ENCODE results near the gene GPC5.

Gene GPC5

GRCh38 chr13:91741925-91742324 is 343.5 kb downstream of the GPC5 start:
- Histone ChIP-seq H3K9me3 (ENCODE audit: control insufficient read depth in 2 of 2, low read length in 2 of 2) (no peaks in the 10 kb centered on the region), H3K4me1 (ENCODE audit: control insufficient read depth in 2 of 2, insufficient read depth in 2 of 2, low read length in 2 of 2) (no peaks in the 10 kb centered on the region), H3K36me3 (ENCODE audit: control insufficient read depth in 2 of 2, insufficient read depth in 2 of 2, low read length in 2 of 2) (no peaks in the 10 kb centered on the region), H3K27me3 (ENCODE audit: control insufficient read depth in 2 of 2, insufficient read depth in 2 of 2, low read length in 2 of 2) (no peaks in the 10 kb centered on the region), H3K4me3 (ENCODE audit: low read length in 2 of 2) (no peak overlapping the region), H3K27ac (ENCODE audit: low read depth in 2 of 2, low read length in 2 of 2) (no peak overlapping the region), H3K9ac (ENCODE audit: low read depth in 1 of 2, low read length in 2 of 2) (no peak overlapping the region)

GRCh38 chr13:91744284-91744683 is 345.9 kb downstream of the GPC5 start:
- Histone ChIP-seq H3K27ac (ENCODE audit: low read depth in 2 of 2, low read length in 2 of 2) (no peak overlapping the region), H3K4me3 (ENCODE audit: low read length in 2 of 2) (no peak overlapping the region), H3K36me3 (ENCODE audit: control insufficient read depth in 2 of 2, insufficient read depth in 2 of 2, low read length in 2 of 2) (no peaks in the 10 kb centered on the region), H3K9me3 (ENCODE audit: control insufficient read depth in 2 of 2, low read length in 2 of 2) (no peaks in the 10 kb centered on the region), H3K9ac (ENCODE audit: low read depth in 1 of 2, low read length in 2 of 2) (no peak overlapping the region), H3K27me3 (ENCODE audit: control insufficient read depth in 2 of 2, insufficient read depth in 2 of 2, low read length in 2 of 2) (no peaks in the 10 kb centered on the region), H3K4me1 (ENCODE audit: control insufficient read depth in 2 of 2, insufficient read depth in 2 of 2, low read length in 2 of 2) (no peaks in the 10 kb centered on the region)

- H3K9me3 ChIP-seq (ENCODE audit: control insufficient read depth in 2 of 2, low read length in 2 of 2) = no peaks in the 10 kb centered on the region
- H3K36me3 ChIP-seq (ENCODE audit: control insufficient read depth in 2 of 2, insufficient read depth in 2 of 2, low read length in 2 of 2) = no peaks in the 10 kb centered on the region
- H3K27ac ChIP-seq (ENCODE audit: low read depth in 2 of 2, low read length in 2 of 2) = no peak overlapping the region
- H3K4me3 ChIP-seq (ENCODE audit: low read length in 2 of 2) = no peak overlapping the region
- no peaks in the 10 kb centered on the region for H3K4me1 ChIP-seq (ENCODE audit: control insufficient read depth in 2 of 2, insufficient read depth in 2 of 2, low read length in 2 of 2)
- H3K27me3 ChIP-seq (ENCODE audit: control insufficient read depth in 2 of 2, insufficient read depth in 2 of 2, low read length in 2 of 2) = no peaks in the 10 kb centered on the region
- H3K9ac ChIP-seq (ENCODE audit: low read depth in 1 of 2, low read length in 2 of 2) = no peak overlapping the region
These were observed 347.5 kb downstream of the GPC5 start for GRCh38 chr13:91745967-91746366.

- Histone ChIP-seq H3K36me3 (ENCODE audit: control insufficient read depth in 2 of 2, insufficient read depth in 2 of 2, low read length in 2 of 2) (no peaks in the 10 kb centered on the region), H3K27me3 (ENCODE audit: control insufficient read depth in 2 of 2, insufficient read depth in 2 of 2, low read length in 2 of 2) (no peaks in the 10 kb centered on the region), H3K9me3 (ENCODE audit: control insufficient read depth in 2 of 2, low read length in 2 of 2) (no peaks in the 10 kb centered on the region), H3K27ac (ENCODE audit: low read depth in 2 of 2, low read length in 2 of 2) (no peak overlapping the region), H3K4me3 (ENCODE audit: low read length in 2 of 2) (no peak overlapping the region), H3K9ac (ENCODE audit: low read depth in 1 of 2, low read length in 2 of 2) (no peak overlapping the region), H3K4me1 (ENCODE audit: control insufficient read depth in 2 of 2, insufficient read depth in 2 of 2, low read length in 2 of 2) (no peaks in the 10 kb centered on the region)
These were observed 348.8 kb downstream of the GPC5 start for GRCh38 chr13:91747186-91747585.

GRCh38 chr13:91748416-91749089 is 350.1 kb downstream of the GPC5 start:
- Histone ChIP-seq H3K9me3 (ENCODE audit: control insufficient read depth in 2 of 2, low read length in 2 of 2) (no peaks in the 10 kb centered on the region), H3K36me3 (ENCODE audit: control insufficient read depth in 2 of 2, insufficient read depth in 2 of 2, low read length in 2 of 2) (no peaks in the 10 kb centered on the region), H3K9ac (ENCODE audit: low read depth in 1 of 2, low read length in 2 of 2) (no peak overlapping the region), H3K27me3 (ENCODE audit: control insufficient read depth in 2 of 2, insufficient read depth in 2 of 2, low read length in 2 of 2) (no peaks in the 10 kb centered on the region), H3K4me1 (ENCODE audit: control insufficient read depth in 2 of 2, insufficient read depth in 2 of 2, low read length in 2 of 2) (no peaks in the 10 kb centered on the region), H3K4me3 (ENCODE audit: low read length in 2 of 2) (no peak overlapping the region), H3K27ac (ENCODE audit: low read depth in 2 of 2, low read length in 2 of 2) (no peak overlapping the region)

GRCh38 chr13:91758724-91759123 is 360.3 kb downstream of the GPC5 start:
- Histone ChIP-seq H3K36me3 (ENCODE audit: control insufficient read depth in 2 of 2, insufficient read depth in 2 of 2, low read length in 2 of 2) (no peaks in the 10 kb centered on the region), H3K9me3 (ENCODE audit: control insufficient read depth in 2 of 2, low read length in 2 of 2) (no peaks in the 10 kb centered on the region), H3K27ac (ENCODE audit: low read depth in 2 of 2, low read length in 2 of 2) (no peak overlapping the region), H3K4me3 (ENCODE audit: low read length in 2 of 2) (no peak overlapping the region), H3K27me3 (ENCODE audit: control insufficient read depth in 2 of 2, insufficient read depth in 2 of 2, low read length in 2 of 2) (no peaks in the 10 kb centered on the region), H3K9ac (ENCODE audit: low read depth in 1 of 2, low read length in 2 of 2) (no peak overlapping the region), H3K4me1 (ENCODE audit: control insufficient read depth in 2 of 2, insufficient read depth in 2 of 2, low read length in 2 of 2) (no peaks in the 10 kb centered on the region)

GRCh38 chr13:91762957-91763356 is 364.5 kb downstream of the GPC5 start:
- Histone ChIP-seq H3K4me3 (ENCODE audit: low read length in 2 of 2) (no peak overlapping the region), H3K4me1 (ENCODE audit: control insufficient read depth in 2 of 2, insufficient read depth in 2 of 2, low read length in 2 of 2) (no peaks in the 10 kb centered on the region), H3K9ac (ENCODE audit: low read depth in 1 of 2, low read length in 2 of 2) (no peak overlapping the region), H3K36me3 (ENCODE audit: control insufficient read depth in 2 of 2, insufficient read depth in 2 of 2, low read length in 2 of 2) (no peaks in the 10 kb centered on the region), H3K27me3 (ENCODE audit: control insufficient read depth in 2 of 2, insufficient read depth in 2 of 2, low read length in 2 of 2) (no peaks in the 10 kb centered on the region), H3K9me3 (ENCODE audit: control insufficient read depth in 2 of 2, low read length in 2 of 2) (no peaks in the 10 kb centered on the region), H3K27ac (ENCODE audit: low read depth in 2 of 2, low read length in 2 of 2) (no peak overlapping the region)

- Histone ChIP-seq H3K9ac (ENCODE audit: low read depth in 1 of 2, low read length in 2 of 2) (no peak overlapping the region), H3K36me3 (ENCODE audit: control insufficient read depth in 2 of 2, insufficient read depth in 2 of 2, low read length in 2 of 2) (no peaks in the 10 kb centered on the region), H3K27me3 (ENCODE audit: control insufficient read depth in 2 of 2, insufficient read depth in 2 of 2, low read length in 2 of 2) (no peaks in the 10 kb centered on the region), H3K4me1 (ENCODE audit: control insufficient read depth in 2 of 2, insufficient read depth in 2 of 2, low read length in 2 of 2) (no peaks in the 10 kb centered on the region), H3K9me3 (ENCODE audit: control insufficient read depth in 2 of 2, low read length in 2 of 2) (no peaks in the 10 kb centered on the region), H3K27ac (ENCODE audit: low read depth in 2 of 2, low read length in 2 of 2) (no peak overlapping the region), H3K4me3 (ENCODE audit: low read length in 2 of 2) (no peak overlapping the region)
These were observed 366.1 kb downstream of the GPC5 start for GRCh38 chr13:91764527-91764926.

GRCh38 chr13:91767651-91768050 is 369.2 kb downstream of the GPC5 start:
- H3K9ac ChIP-seq (ENCODE audit: low read depth in 1 of 2, low read length in 2 of 2) = no peak overlapping the region
- H3K9me3 ChIP-seq (ENCODE audit: control insufficient read depth in 2 of 2, low read length in 2 of 2) = no peaks in the 10 kb centered on the region
- no peak overlapping the region for H3K27ac ChIP-seq (ENCODE audit: low read depth in 2 of 2, low read length in 2 of 2)
- no peaks in the 10 kb centered on the region for H3K27me3 ChIP-seq (ENCODE audit: control insufficient read depth in 2 of 2, insufficient read depth in 2 of 2, low read length in 2 of 2)
- H3K4me1 ChIP-seq (ENCODE audit: control insufficient read depth in 2 of 2, insufficient read depth in 2 of 2, low read length in 2 of 2) = no peaks in the 10 kb centered on the region
- H3K36me3 ChIP-seq (ENCODE audit: control insufficient read depth in 2 of 2, insufficient read depth in 2 of 2, low read length in 2 of 2) = no peaks in the 10 kb centered on the region
- H3K4me3 ChIP-seq (ENCODE audit: low read length in 2 of 2) = no peak overlapping the region

GRCh38 chr13:91768746-91769145 is 370.3 kb downstream of the GPC5 start:
- no peaks in the 10 kb centered on the region for H3K9me3 ChIP-seq (ENCODE audit: control insufficient read depth in 2 of 2, low read length in 2 of 2)
- H3K36me3 ChIP-seq (ENCODE audit: control insufficient read depth in 2 of 2, insufficient read depth in 2 of 2, low read length in 2 of 2) = no peaks in the 10 kb centered on the region
- H3K4me3 ChIP-seq (ENCODE audit: low read length in 2 of 2) = no peak overlapping the region
- H3K9ac ChIP-seq (ENCODE audit: low read depth in 1 of 2, low read length in 2 of 2) = no peak overlapping the region
- H3K27me3 ChIP-seq (ENCODE audit: control insufficient read depth in 2 of 2, insufficient read depth in 2 of 2, low read length in 2 of 2) = no peaks in the 10 kb centered on the region
- H3K27ac ChIP-seq (ENCODE audit: low read depth in 2 of 2, low read length in 2 of 2) = no peak overlapping the region
- H3K4me1 ChIP-seq (ENCODE audit: control insufficient read depth in 2 of 2, insufficient read depth in 2 of 2, low read length in 2 of 2) = no peaks in the 10 kb centered on the region

GRCh38 chr13:91771229-91771628 is 372.8 kb downstream of the GPC5 start:
- H3K36me3 ChIP-seq (ENCODE audit: control insufficient read depth in 2 of 2, insufficient read depth in 2 of 2, low read length in 2 of 2) = no peaks in the 10 kb centered on the region
- no peak overlapping the region for H3K4me3 ChIP-seq (ENCODE audit: low read length in 2 of 2)
- H3K27ac ChIP-seq (ENCODE audit: low read depth in 2 of 2, low read length in 2 of 2) = no peak overlapping the region
- H3K9ac ChIP-seq (ENCODE audit: low read depth in 1 of 2, low read length in 2 of 2) = no peak overlapping the region
- no peaks in the 10 kb centered on the region for H3K4me1 ChIP-seq (ENCODE audit: control insufficient read depth in 2 of 2, insufficient read depth in 2 of 2, low read length in 2 of 2)
- H3K9me3 ChIP-seq (ENCODE audit: control insufficient read depth in 2 of 2, low read length in 2 of 2) = no peaks in the 10 kb centered on the region
- H3K27me3 ChIP-seq (ENCODE audit: control insufficient read depth in 2 of 2, insufficient read depth in 2 of 2, low read length in 2 of 2) = no peaks in the 10 kb centered on the region
